OCI-LY7 (cell line): ENCODE data around the gene RPL34. TPM values are rescaled to one million over a fixed set of nuclear protein-coding genes. Genes with fewer than 3 reads are reported as not detected.

ENCODE experiments used
- BruUV-seq: library from RNA; stranded (reverse); fragments of 400-500 nt; replicated peaks from 2 replicates; lab custom pipeline; 2021; lab: Mats Ljungman, UMichigan
- CTCF ChIA-PET: fragments of 300-600 bp; sonication (Branson Sonifier 250); formaldehyde crosslinking; loops from one replicate; lab custom pipeline; 2022; ENCODE audit warnings: antibody characterized with exemption; ENCODE audit not compliant: unreplicated experiment; lab: Charles Lee
- POLR2A ChIA-PET: fragments of 300-600 bp; sonication (Branson Sonifier 250); formaldehyde crosslinking; loops from one replicate; lab custom pipeline; 2022; ENCODE audit warnings: antibody characterized with exemption; lab: Charles Lee
- DNase-seq: peaks from one replicate; pipeline ENCODE4 v3.0.0-alpha.2; 2015; ENCODE audit warnings: low spot score
- H2AFZ ChIP-seq: fragments of 200-600 bp; sonication (generic), shearing (Covaris generic); 2 replicates; pipeline ENCODE4 v1.6.1; 2014; ENCODE audit warnings: mild to moderate bottlenecking, antibody characterized with exemption, low read length, moderate library complexity
- H3K27ac ChIP-seq: fragments of 200-600 bp; sonication (generic); 2 replicates; pipeline ENCODE4 v1.5.1; 2014; ENCODE audit warnings: mixed run types, low read depth, mild to moderate bottlenecking, moderate library complexity, low read length, inconsistent platforms; ENCODE audit not compliant: poor library complexity, severe bottlenecking
- H3K36me3 ChIP-seq: fragments of 200-600 bp; sonication (generic); 2 replicates; pipeline ENCODE4 v1.6.1; 2014; ENCODE audit warnings: mild to moderate bottlenecking, antibody characterized with exemption, low read length, moderate library complexity, mixed read lengths; ENCODE audit not compliant: insufficient read depth
- H3K4me1 ChIP-seq: fragments of 200-600 bp; sonication (generic); 2 replicates; pipeline ENCODE4 v1.5.1; 2014; ENCODE audit warnings: mild to moderate bottlenecking, low read length; ENCODE audit not compliant: insufficient read depth, poor library complexity, severe bottlenecking
- H3K4me2 ChIP-seq: fragments of 200-600 bp; sonication (generic); 2 replicates; pipeline ENCODE4 v1.6.1; 2014; ENCODE audit warnings: mild to moderate bottlenecking, low read length
- H3K4me3 ChIP-seq: fragments of 200-600 bp; sonication (generic); 2 replicates; pipeline ENCODE4 v1.5.1; 2014; ENCODE audit warnings: mild to moderate bottlenecking, low read depth, low read length; ENCODE audit not compliant: poor library complexity, severe bottlenecking
- H3K79me2 ChIP-seq: fragments of 200-600 bp; sonication (generic); 2 replicates; pipeline ENCODE4 v1.6.1; 2016; ENCODE audit warnings: low read depth, mild to moderate bottlenecking, low read length, moderate library complexity, mixed read lengths; ENCODE audit not compliant: insufficient read depth
- H3K9me2 ChIP-seq: fragments of 200-600 bp; sonication (generic); 2 replicates; pipeline ENCODE4 v1.6.1; 2016; ENCODE audit warnings: mild to moderate bottlenecking, low read length, mixed read lengths; ENCODE audit not compliant: insufficient read depth
- H3K9me3 ChIP-seq: fragments of 200-600 bp; sonication (generic); 2 replicates; pipeline ENCODE4 v1.6.1; 2014; ENCODE audit warnings: mild to moderate bottlenecking, mixed run types, low read length, mixed read lengths
- H4K20me1 ChIP-seq: fragments of 200-600 bp; sonication (generic); 2 replicates; pipeline ENCODE4 v1.6.1; 2014; ENCODE audit warnings: mild to moderate bottlenecking, antibody characterized with exemption, low read length, moderate library complexity, mixed read lengths; ENCODE audit not compliant: insufficient read depth
- EZH2phosphoT487 ChIP-seq: fragments of 200-600 bp; sonication (generic); IDR thresholded peaks from 2 replicates; pipeline ENCODE4 v1.6.1; 2018; ENCODE audit warnings: low read depth, borderline replicate concordance, mild to moderate bottlenecking, mixed run types, antibody characterized with exemption, low read length, moderate library complexity, mixed read lengths
- intact Hi-C: fragments of 100-400 bp; cut with micrococcal nuclease; formaldehyde crosslinking; loops from one replicate; pipeline ENCODE4 v1.10.0; 2022; ENCODE audit not compliant: unreplicated experiment
- total RNA-seq, 2 experiments: library from RNA; depleted of rRNA in 1 of 2; stranded (reverse); fragments of >200 nt in 1 of 2; shearing (Covaris generic) in 1 of 2; gene quantifications; 2 replicates each; pipeline ENCODE4 v1.2.3, GENCODE V29; 2014 to 2022
- TF ChIP-seq, protein P1 (sequence below): fragments of 200-600 bp; sonication (generic); conservative IDR thresholded peaks from 2 replicates; pipeline ENCODE4 v1.5.1; 2014; ENCODE audit warnings: mild to moderate bottlenecking, antibody characterized with exemption, low read length, moderate library complexity, mixed read lengths

RPL34 gene
- total RNA-seq, 2 experiments from 2014 or later, result 1,187 to 1,342 TPM

DNA sequence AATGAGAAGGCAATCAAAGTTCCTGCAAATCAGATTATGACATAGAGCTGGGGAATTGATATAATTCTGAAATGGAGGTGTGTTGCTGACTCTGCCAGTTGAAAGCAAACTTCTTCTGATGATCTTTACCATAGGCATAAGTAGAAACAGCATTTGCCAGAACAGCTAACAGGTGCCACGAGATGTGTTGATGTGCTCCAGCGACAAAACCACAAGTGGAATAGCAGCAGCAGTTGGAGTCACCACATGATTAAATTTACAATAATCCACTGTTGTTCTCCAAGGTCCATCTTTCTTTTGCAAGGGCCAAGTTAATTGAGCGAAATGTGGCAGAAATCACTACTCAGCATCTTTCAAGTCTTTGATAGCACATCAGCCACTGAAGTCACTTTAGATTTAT, 26.3 kb downstream of the RPL34 start:
- no peak for DNase-seq
- H3K27ac ChIP-seq, result no peak overlapping the region
- no peak overlapping the region for H3K4me3 ChIP-seq
- no peak for TF ChIP-seq EZH2phosphoT487
- TF ChIP-seq, protein P1, sequence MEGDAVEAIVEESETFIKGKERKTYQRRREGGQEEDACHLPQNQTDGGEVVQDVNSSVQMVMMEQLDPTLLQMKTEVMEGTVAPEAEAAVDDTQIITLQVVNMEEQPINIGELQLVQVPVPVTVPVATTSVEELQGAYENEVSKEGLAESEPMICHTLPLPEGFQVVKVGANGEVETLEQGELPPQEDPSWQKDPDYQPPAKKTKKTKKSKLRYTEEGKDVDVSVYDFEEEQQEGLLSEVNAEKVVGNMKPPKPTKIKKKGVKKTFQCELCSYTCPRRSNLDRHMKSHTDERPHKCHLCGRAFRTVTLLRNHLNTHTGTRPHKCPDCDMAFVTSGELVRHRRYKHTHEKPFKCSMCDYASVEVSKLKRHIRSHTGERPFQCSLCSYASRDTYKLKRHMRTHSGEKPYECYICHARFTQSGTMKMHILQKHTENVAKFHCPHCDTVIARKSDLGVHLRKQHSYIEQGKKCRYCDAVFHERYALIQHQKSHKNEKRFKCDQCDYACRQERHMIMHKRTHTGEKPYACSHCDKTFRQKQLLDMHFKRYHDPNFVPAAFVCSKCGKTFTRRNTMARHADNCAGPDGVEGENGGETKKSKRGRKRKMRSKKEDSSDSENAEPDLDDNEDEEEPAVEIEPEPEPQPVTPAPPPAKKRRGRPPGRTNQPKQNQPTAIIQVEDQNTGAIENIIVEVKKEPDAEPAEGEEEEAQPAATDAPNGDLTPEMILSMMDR, result no peak
- H3K4me2 ChIP-seq, result no peak overlapping the region
- peaks cover 8% of the 10 kb centered on the region; the same call in 1 of the 2 replicates for H4K20me1 ChIP-seq
- no peaks in the 10 kb centered on the region for H3K9me3 ChIP-seq
- BruUV-seq, result no TSS peak
- no peaks in the 10 kb centered on the region for H3K9me2 ChIP-seq
- peaks cover 9% of the 10 kb centered on the region for H3K4me1 ChIP-seq
- ChIA-PET CTCF (no interaction called here), POLR2A (no interaction called here)
- H2AFZ ChIP-seq, result no peak overlapping the region
- peaks cover 12% of the 10 kb centered on the region for H3K79me2 ChIP-seq
- H3K36me3 ChIP-seq, result peaks cover 4% of the 10 kb centered on the region; the same call in 1 of the 2 replicates
- intact Hi-C loops, result no loop called here

DNA sequence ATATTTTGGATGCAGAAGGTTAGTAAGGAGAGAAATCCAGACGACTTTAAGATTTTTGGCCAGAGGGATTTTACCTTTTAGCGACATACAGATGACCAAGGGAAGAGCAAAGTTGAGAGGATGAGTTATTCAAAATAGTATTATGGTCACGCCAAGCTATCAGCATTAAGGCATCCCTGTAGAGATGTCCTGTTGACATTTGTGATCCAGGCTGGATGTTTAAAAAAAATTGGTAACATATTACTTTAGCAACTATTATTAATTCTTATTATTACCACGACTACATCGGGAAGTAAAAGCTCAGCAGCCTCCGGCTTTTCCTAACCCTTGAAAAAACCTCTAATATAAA, 29.5 kb downstream of the RPL34 start:
- no TSS peak for BruUV-seq
- intact Hi-C loops, result loop anchor here (2.0 kb wide), 1 partner anchor 29 kb away; the partner anchor contains the start of gene RPL34

More for the DNA sequence above, 29.5 kb downstream of the RPL34 start:
- peak overlapping the region; percentile 98 for H2AFZ ChIP-seq
- H3K9me3 ChIP-seq, result no peaks in the 10 kb centered on the region
- no peaks in the 10 kb centered on the region for H3K9me2 ChIP-seq
- H3K4me2 ChIP-seq, result peak overlapping the region; percentile 71
- peaks cover 14% of the 10 kb centered on the region for H3K4me1 ChIP-seq
- H3K27ac ChIP-seq, result no peak overlapping the region
- POLR2A ChIA-PET, result interaction anchor here (0.6 to 2.4 kb wide), 15 partner anchors 8 to 708 kb away, joined by 3 to 12 read pairs (median 5); partner anchors contain the start of genes LEF1 and RPL34
- peaks cover 8% of the 10 kb centered on the region; the same call in 1 of the 2 replicates for H4K20me1 ChIP-seq
- H3K79me2 ChIP-seq, result peaks cover 44% of the 10 kb centered on the region
- H3K36me3 ChIP-seq, result peaks cover 26% of the 10 kb centered on the region
- no peak for TF ChIP-seq EZH2phosphoT487
- TF ChIP-seq, protein P1, result peak; percentile 49; the same call in 1 of the 2 replicates
- peak overlapping the region; percentile 77 for H3K4me3 ChIP-seq
- CTCF ChIA-PET, result no interaction called here
- no peak for DNase-seq
